Gastrocnemius medialis (tissue), 4 donors: ENCODE measurements around the gene UBC. TPM values are rescaled to one million over a fixed set of nuclear protein-coding genes. Genes with fewer than 3 reads are reported as not detected.

Experiments used
- ATAC-seq, 2 donors: fragments of 150-250 bp; one replicate each; pipeline ENCODE4 v1.9.1; 2016
- DNase-seq, 2 donors: peaks; one replicate each; pipeline ENCODE4 v3.0.0-alpha.2; 2019
- H3K27ac ChIP-seq, 4 donors: fragments of 200-600 bp; sonication (generic); 1 replicate in 1 of 4; 2 replicates in 3 of 4; pipeline ENCODE4 v1.5.1; 2016 to 2018; ENCODE audit warnings: mild to moderate bottlenecking in 2 of 4, moderate library complexity in 1 of 4
- H3K27me3 ChIP-seq, 3 donors: fragments of 200-600 bp; sonication (generic) in 2 of 3; 1 replicate in 1 of 3; 2 replicates in 2 of 3; pipeline versions ENCODE4 v1.5.1 to v1.6.0; 2016 to 2019; ENCODE audit warnings: mild to moderate bottlenecking in 1 of 3, moderate library complexity in 1 of 3
- H3K36me3 ChIP-seq, 2 donors: fragments of 200-600 bp; sonication (generic) in 1 of 2; one replicate each; pipeline ENCODE4 v1.5.1; 2017 to 2018
- H3K4me1 ChIP-seq, 2 donors: fragments of 200-600 bp; sonication (generic) in 1 of 2; one replicate each; pipeline ENCODE4 v1.5.1; 2016 to 2017; ENCODE audit warnings: mild to moderate bottlenecking in 2 of 2
- H3K4me3 ChIP-seq, 4 donors: fragments of 200-600 bp; sonication (generic) in 3 of 4; 1 replicate in 1 of 4; 2 replicates in 3 of 4; pipeline ENCODE4 v1.5.1; 2016 to 2019; ENCODE audit warnings: mild to moderate bottlenecking in 2 of 4
- H3K9me3 ChIP-seq, 3 donors: fragments of 200-600 bp; sonication (generic) in 2 of 3; 1 replicate in 1 of 3; 2 replicates in 2 of 3; pipeline ENCODE4 v1.5.1; 2016 to 2019
- POLR2A ChIP-seq, 2 donors: fragments of 450-650 bp; IDR thresholded peaks; one replicate each; pipeline ENCODE4 v1.6.1; 2017; ENCODE audit warnings: antibody characterized with exemption in 2 of 2, mild to moderate bottlenecking in 2 of 2, moderate library complexity in 2 of 2
- in situ Hi-C, 4 donors: fragments of 200-750 bp; cut with MboI; loops; one replicate each; pipeline versions ENCODE4 v1.15.0 to v1.8.0; 2017; ENCODE audit warnings: low sequenced_read_pairs in 4 of 4
- intact Hi-C: fragments of 100-400 bp; cut with DNase I; formaldehyde crosslinking; loops from one replicate; pipeline ENCODE4 v1.15.1; 2023; ENCODE audit warnings: low total_unique reads
- total RNA-seq, 4 donors: library from RNA; depleted of rRNA; stranded (reverse); fragments of >200 nt; gene quantifications; one replicate each; pipeline versions ENCODE4 v1.1.0 to v1.2.3, GENCODE V29; 2016
- TF ChIP-seq, protein P1 (sequence below), 5 experiments: fragments of 450-650 bp in 3 of 5; fragments of 200-600 bp in 2 of 5; sonication (generic) in 2 of 5; IDR thresholded peaks in 4 of 5; conservative IDR thresholded peaks in 1 of 5; 1 replicate in 4 of 5; 2 replicates in 1 of 5; pipeline ENCODE4 v1.5.1; 2016 to 2019; ENCODE audit warnings: antibody characterized with exemption in 5 of 5, mild to moderate bottlenecking in 3 of 5, moderate library complexity in 3 of 5

Gene UBC
- total RNA-seq, 4 donors from 2014 or later: 3,173 to 12,805 (median 9,048) TPM

DNA sequence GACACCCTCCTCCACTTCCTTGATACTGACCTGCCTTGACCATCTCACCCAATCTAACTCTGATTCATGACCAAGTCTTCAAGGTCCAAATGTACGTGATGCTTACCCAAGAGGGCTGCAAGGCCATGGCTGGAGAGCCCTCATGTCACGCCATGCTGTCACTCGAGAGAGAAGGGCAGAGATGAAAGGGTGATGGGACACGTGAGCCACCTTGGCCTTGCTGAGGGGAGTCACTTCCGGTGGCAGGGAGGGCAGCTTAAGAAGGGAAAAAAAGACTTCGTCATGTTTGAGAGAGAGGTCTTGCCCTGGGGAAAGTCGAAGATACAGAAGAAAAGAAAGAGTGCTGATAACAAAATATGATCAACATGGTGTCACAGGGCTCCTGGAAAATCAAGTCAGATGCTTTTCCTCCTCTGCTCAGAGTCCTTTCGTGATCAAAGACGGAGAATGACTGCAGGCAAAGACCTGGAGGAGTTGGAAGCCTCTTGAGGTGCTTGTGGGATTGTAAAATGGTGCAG is 47.5 kb downstream of the UBC start:
- no peak for DNase-seq
- no peaks in the 10 kb centered on the region for H3K9me3 ChIP-seq
- no peak for ATAC-seq
- H3K4me1 ChIP-seq: peaks cover 2 to 14% of the 10 kb centered on the region in 2 donors
- H3K4me3 ChIP-seq: no peak overlapping the region
- no peaks in the 10 kb centered on the region for H3K27me3 ChIP-seq
- in situ Hi-C loops: no loop called here
- H3K36me3 ChIP-seq: no peaks in the 10 kb centered on the region
- intact Hi-C loops: no loop called here
- no peak overlapping the region for H3K27ac ChIP-seq
- no peak for TF ChIP-seq POLR2A (IDR thresholded peaks at IDR 0.05)
- TF ChIP-seq, protein P1, sequence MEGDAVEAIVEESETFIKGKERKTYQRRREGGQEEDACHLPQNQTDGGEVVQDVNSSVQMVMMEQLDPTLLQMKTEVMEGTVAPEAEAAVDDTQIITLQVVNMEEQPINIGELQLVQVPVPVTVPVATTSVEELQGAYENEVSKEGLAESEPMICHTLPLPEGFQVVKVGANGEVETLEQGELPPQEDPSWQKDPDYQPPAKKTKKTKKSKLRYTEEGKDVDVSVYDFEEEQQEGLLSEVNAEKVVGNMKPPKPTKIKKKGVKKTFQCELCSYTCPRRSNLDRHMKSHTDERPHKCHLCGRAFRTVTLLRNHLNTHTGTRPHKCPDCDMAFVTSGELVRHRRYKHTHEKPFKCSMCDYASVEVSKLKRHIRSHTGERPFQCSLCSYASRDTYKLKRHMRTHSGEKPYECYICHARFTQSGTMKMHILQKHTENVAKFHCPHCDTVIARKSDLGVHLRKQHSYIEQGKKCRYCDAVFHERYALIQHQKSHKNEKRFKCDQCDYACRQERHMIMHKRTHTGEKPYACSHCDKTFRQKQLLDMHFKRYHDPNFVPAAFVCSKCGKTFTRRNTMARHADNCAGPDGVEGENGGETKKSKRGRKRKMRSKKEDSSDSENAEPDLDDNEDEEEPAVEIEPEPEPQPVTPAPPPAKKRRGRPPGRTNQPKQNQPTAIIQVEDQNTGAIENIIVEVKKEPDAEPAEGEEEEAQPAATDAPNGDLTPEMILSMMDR (IDR thresholded peaks at IDR 0.05 in 4 of 5, conservative IDR thresholded peaks at IDR 0.05 in 1 of 5): no peak

DNA sequence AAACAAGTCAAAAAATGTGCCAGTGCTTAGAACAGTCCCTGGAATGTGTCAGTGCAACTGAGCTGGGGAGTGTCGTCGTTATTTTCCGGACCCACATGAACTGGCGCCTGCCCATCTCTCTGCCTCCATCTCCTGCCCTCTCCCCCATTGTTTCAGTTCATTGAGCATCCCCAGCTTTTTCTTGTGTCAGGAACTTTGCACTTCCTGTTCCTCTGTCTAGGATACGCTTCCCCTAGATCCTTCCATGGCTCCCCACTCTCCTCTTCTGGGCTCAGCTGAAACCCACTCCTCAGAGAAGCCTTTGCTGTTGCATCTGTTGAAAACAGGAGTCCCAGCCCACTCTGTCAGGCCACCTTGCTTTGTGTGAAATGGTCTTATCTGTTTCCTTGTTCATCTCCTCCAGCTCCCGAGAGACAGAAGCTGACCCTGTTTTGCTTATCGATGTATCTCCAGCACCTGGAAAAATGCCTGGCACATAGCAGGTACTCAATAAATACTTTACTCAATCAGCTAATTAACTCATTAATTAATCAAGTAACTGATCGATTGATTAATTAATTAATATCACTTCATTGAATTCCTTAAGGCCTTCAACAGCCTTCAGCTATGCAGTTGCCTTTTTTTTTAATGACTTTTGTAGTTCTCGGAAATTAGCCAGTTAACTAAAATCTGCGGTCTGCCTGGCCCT is 48.1 kb downstream of the UBC start:
- Histone ChIP-seq H3K4me1 (peaks cover 3 to 18% of the 10 kb centered on the region in 2 donors), H3K4me3 (no peak overlapping the region), H3K36me3 (no peaks in the 10 kb centered on the region), H3K9me3 (no peaks in the 10 kb centered on the region), H3K27ac (no peak overlapping the region), H3K27me3 (no peaks in the 10 kb centered on the region)
- ATAC-seq: no peak
- in situ Hi-C loops (no loop called here), intact Hi-C loops (no loop called here)
- TF ChIP-seq, protein P1 (IDR thresholded peaks at IDR 0.05 in 4 of 5, conservative IDR thresholded peaks at IDR 0.05 in 1 of 5): no peak
- TF ChIP-seq POLR2A (IDR thresholded peaks at IDR 0.05): no peak
- DNase-seq: no peak

DNA sequence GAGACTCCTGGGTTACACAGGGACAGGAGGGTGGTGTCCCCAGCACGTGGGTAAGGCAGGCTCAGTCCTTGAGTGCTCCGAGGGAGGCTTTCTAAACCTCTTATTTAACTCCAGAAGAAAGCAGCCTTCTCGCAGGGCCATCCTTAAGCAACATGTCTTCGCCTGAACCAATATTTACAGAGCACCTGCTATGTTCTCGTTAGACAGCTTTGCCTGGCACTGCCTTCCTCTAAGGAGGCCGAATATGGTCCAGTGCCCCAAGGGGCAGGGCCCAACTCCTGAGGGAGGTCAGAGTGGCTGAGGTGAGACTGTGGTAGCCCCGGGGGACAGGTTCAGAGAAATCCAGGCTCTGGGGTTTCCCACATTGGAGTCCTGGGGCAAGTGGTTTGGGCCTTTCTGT is 48.7 kb downstream of the UBC start:
- H3K27me3 ChIP-seq: no peaks in the 10 kb centered on the region
- ATAC-seq: no peak
- no peak for TF ChIP-seq POLR2A (IDR thresholded peaks at IDR 0.05)
- TF ChIP-seq, protein P1 (IDR thresholded peaks at IDR 0.05 in 4 of 5, conservative IDR thresholded peaks at IDR 0.05 in 1 of 5): no peak
- no peak overlapping the region for H3K4me3 ChIP-seq
- no peak for DNase-seq
- no peaks in the 10 kb centered on the region for H3K36me3 ChIP-seq
- intact Hi-C loops: loop anchor here (2.0 kb wide), 2 partner anchors 39 to 75 kb away; no protein-coding TSS in a partner anchor
- in situ Hi-C loops: no loop called here
- H3K27ac ChIP-seq: no peak overlapping the region
- H3K9me3 ChIP-seq: no peaks in the 10 kb centered on the region
- H3K4me1 ChIP-seq: peaks cover 3 to 18% of the 10 kb centered on the region in 2 donors

DNA sequence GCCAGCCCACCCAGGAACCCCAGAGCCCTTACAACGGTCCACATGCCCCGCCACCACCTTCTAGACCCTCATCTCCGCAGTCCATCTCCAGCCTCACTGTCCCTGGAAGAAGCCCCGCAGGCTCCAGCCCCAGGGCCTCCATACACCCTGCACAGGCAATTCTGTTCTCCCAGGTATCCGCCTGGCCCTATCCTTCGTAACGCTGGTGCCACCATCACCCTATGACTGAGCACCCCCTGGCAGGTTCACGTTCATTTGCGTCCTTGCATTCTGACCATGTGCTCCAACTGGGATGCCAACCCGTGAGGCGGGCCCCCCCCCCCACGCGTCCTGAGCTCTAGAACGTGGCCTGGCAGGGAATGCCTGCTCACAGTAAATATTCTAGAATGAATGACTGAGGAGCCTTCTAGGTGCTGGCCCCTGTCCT is 50.1 kb downstream of the UBC start:
- no peaks in the 10 kb centered on the region for H3K36me3 ChIP-seq
- DNase-seq (no peak), ATAC-seq (no peak)
- TF ChIP-seq, protein P1 (IDR thresholded peaks at IDR 0.05 in 4 of 5, conservative IDR thresholded peaks at IDR 0.05 in 1 of 5): no peak
- no peak for TF ChIP-seq POLR2A (IDR thresholded peaks at IDR 0.05)
- H3K4me3 ChIP-seq: peak overlapping the region; percentile 61 to 88 (median 81)
- in situ Hi-C loops (no loop called here), intact Hi-C loops (loop anchor here (2.0 kb wide), 2 partner anchors 40 to 76 kb away; no protein-coding TSS in a partner anchor)
- H3K4me1 ChIP-seq: peaks cover 3 to 18% of the 10 kb centered on the region in 2 donors
- no peaks in the 10 kb centered on the region for H3K9me3 ChIP-seq
- H3K27me3 ChIP-seq: no peaks in the 10 kb centered on the region
- peak overlapping the region; percentile 64 to 82 (median 77) for H3K27ac ChIP-seq
